Daoy (cell line): Measurements from ENCODE around the gene GALNT10. TPM values are rescaled to one million over a fixed set of nuclear protein-coding genes. Genes with fewer than 3 reads are reported as not detected.
A peak's percentile ranks its signal among the peaks of the same experiment; 100 is the strongest.

Source experiments
- DNase-seq: peaks from one replicate; pipeline ENCODE4 v3.0.0-alpha.2; 2015; ENCODE audit warnings: low read depth
- total RNA-seq: library from RNA; depleted of rRNA; stranded (reverse); fragments of >200 nt; shearing (Covaris generic); gene quantifications from 2 replicates; pipeline ENCODE4 v1.2.3, GENCODE V29; 2014

The GALNT10 gene
- total RNA-seq, 1 experiment from 2014 or later, result 44.7 TPM

GRCh38 chr5:154267516-154267915, 77.0 kb downstream of the GALNT10 start:
- no peak for DNase-seq

GRCh38 chr5:154268073-154268472, 77.5 kb downstream of the GALNT10 start:
- DNase-seq, result no peak

GRCh38 chr5:154269414-154269813, 78.9 kb downstream of the GALNT10 start:
- no peak for DNase-seq

- DNase-seq, result no peak
These were observed 80.9 kb downstream of the GALNT10 start for GRCh38 chr5:154271466-154271865.

- DNase-seq, result no peak
These were observed 81.5 kb downstream of the GALNT10 start for GRCh38 chr5:154271936-154272514.

- DNase-seq, result peak; percentile 19
These were observed 82.6 kb downstream of the GALNT10 start for GRCh38 chr5:154273028-154273617.

- DNase-seq, result no peak
These were observed 83.7 kb downstream of the GALNT10 start for GRCh38 chr5:154273963-154274827.

- DNase-seq, result no peak
These were observed 84.3 kb downstream of the GALNT10 start for GRCh38 chr5:154274828-154275185.

GRCh38 chr5:154275566-154275965, 85.0 kb downstream of the GALNT10 start:
- no peak for DNase-seq

- no peak for DNase-seq
These were observed 85.9 kb downstream of the GALNT10 start for GRCh38 chr5:154276261-154276972.

- DNase-seq, result peak; percentile 50
These were observed 86.4 kb downstream of the GALNT10 start for GRCh38 chr5:154276973-154277331.

GRCh38 chr5:154277499-154277898, 87.0 kb downstream of the GALNT10 start:
- DNase-seq, result no peak

GRCh38 chr5:154278186-154278585, 87.7 kb downstream of the GALNT10 start:
- no peak for DNase-seq

GRCh38 chr5:154278908-154279307, 88.4 kb downstream of the GALNT10 start:
- no peak for DNase-seq

- no peak for DNase-seq
These were observed 93.9 kb downstream of the GALNT10 start for GRCh38 chr5:154284433-154284832.

GRCh38 chr5:154285661-154286408, 95.3 kb downstream of the GALNT10 start:
- peak; percentile 68 for DNase-seq

GRCh38 chr5:154286557-154286956, 96.0 kb downstream of the GALNT10 start:
- DNase-seq, result no peak

- peak; percentile 90 for DNase-seq
These were observed 96.6 kb downstream of the GALNT10 start for GRCh38 chr5:154287136-154287535.

GRCh38 chr5:154288145-154288544, 97.6 kb downstream of the GALNT10 start:
- no peak for DNase-seq

- no peak for DNase-seq
These were observed 101.4 kb downstream of the GALNT10 start for GRCh38 chr5:154291917-154292316.

- no peak for DNase-seq
These were observed 102.7 kb downstream of the GALNT10 start for GRCh38 chr5:154293219-154293618.

GRCh38 chr5:154295551-154295950, 105.0 kb downstream of the GALNT10 start:
- no peak for DNase-seq
